ENCODE results near the gene FCRL5. TPM values are rescaled to one million over a fixed set of nuclear protein-coding genes. Genes with fewer than 3 reads are reported as not detected.

FCRL5 gene
- total RNA-seq, 1 experiment from 2014 or later, result not detected

DNA sequence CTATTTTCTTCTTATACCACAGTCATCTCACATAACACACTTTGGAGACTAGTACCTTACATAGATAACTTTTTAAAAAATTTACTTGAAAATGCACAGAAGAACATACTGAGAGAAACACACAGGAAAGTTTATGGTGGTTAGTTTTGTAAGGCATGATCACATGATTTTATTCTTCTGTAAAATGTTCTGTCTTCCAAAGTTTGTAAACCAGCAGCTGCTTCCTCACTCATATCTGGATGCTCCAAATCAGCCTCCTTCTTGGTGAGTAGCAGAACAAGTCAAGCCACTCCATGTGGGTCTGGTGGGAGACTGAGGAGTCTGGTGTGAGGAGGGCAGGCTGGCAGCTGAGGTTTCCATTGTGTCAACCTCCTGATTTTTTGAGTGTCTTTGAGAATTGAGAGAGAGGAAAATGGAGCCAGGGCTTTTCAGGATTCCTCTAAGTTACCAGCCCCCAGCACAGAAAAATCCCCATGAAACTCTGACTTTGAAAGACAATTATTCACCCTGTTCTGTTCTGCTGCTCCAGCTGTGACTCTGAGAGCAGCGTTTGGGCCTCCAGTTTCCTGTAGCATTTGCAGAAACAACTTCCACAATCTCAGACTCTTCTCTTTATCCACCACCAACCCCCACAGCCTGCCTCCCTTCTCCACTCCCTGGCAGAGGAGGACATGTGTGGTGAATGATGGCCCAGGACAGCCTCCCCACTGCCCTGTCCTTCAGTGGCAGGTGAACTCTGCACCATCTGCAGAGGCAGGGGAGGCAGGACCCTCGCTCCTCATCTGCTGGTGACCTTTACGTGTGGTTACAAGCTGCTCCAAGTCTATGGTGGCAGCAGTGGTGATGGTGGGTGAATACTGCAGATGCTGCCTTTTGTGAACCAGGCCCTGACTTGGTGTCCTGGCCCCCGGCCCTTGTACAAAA lies 82.3 kb downstream of the FCRL5 start:
- Mint-ChIP-seq H3K9me3 (ENCODE audit: low read depth, unreplicated experiment) (no peaks in the 10 kb centered on the region), H3K4me1 (ENCODE audit: low read depth, unreplicated experiment) (no peaks in the 10 kb centered on the region)

GRCh38 chr1:157469300-157469699 lies 83.0 kb downstream of the FCRL5 start:
- CTCF ChIA-PET, result no interaction called here
- no peaks in the 10 kb centered on the region for H3K4me1 Mint-ChIP-seq (ENCODE audit: low read depth, unreplicated experiment)

More for the DNA sequence above, 82.3 kb downstream of the FCRL5 start:
- H3K27ac Mint-ChIP-seq (ENCODE audit: unreplicated experiment), result no peak overlapping the region
- no peaks in the 10 kb centered on the region for H3K27me3 Mint-ChIP-seq (ENCODE audit: unreplicated experiment)
- no peaks in the 10 kb centered on the region for H3K36me3 Mint-ChIP-seq (ENCODE audit: insufficient read depth, unreplicated experiment)
- intact Hi-C loops (cut with micrococcal nuclease; ENCODE audit: unreplicated experiment), result no loop called here
- no TSS peak for BruUV-seq (replicated peaks)
- no peak for DNase-seq
- H3K4me3 Mint-ChIP-seq (ENCODE audit: low read depth, unreplicated experiment), result no peak overlapping the region
- CTCF ChIA-PET, result no interaction called here
- no peak for TF ChIP-seq CTCF (IDR thresholded peaks at IDR 0.05; ENCODE audit: unreplicated experiment)

DNA sequence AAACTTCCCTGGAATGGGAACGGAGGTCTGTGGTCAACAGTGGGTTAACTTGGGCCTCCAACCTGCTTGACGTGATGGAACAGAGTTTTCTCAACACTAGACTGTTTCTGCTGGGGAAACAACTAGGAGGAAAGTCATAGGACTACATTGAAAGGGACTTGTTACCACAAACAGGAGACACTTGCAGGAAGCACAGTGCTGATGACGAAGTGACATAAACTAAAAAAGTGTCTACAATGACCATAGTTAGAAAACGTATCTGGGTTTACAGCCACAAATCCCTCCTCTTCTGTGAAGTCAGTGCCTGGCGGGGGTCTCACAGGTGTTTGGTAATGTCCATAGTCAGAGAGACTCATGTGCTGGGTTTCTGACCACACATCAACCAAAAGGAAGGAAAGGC lies 86.3 kb downstream of the FCRL5 start:
- H3K27ac Mint-ChIP-seq (ENCODE audit: unreplicated experiment), result no peak overlapping the region
- CTCF ChIA-PET, result no interaction called here
- TF ChIP-seq CTCF (IDR thresholded peaks at IDR 0.05; ENCODE audit: unreplicated experiment), result no peak
- no TSS peak for BruUV-seq (replicated peaks)
- no peaks in the 10 kb centered on the region for H3K4me1 Mint-ChIP-seq (ENCODE audit: low read depth, unreplicated experiment)
- H3K27me3 Mint-ChIP-seq (ENCODE audit: unreplicated experiment), result peaks cover 39% of the 10 kb centered on the region
- intact Hi-C loops (cut with micrococcal nuclease; ENCODE audit: unreplicated experiment), result no loop called here
- no peak for DNase-seq
- H3K4me3 Mint-ChIP-seq (ENCODE audit: low read depth, unreplicated experiment), result no peak overlapping the region
- no peaks in the 10 kb centered on the region for H3K9me3 Mint-ChIP-seq (ENCODE audit: low read depth, unreplicated experiment)
- H3K36me3 Mint-ChIP-seq (ENCODE audit: insufficient read depth, unreplicated experiment), result no peaks in the 10 kb centered on the region

More at GRCh38 chr1:157469300-157469699, 83.0 kb downstream of the FCRL5 start:
- Mint-ChIP-seq H3K27me3 (ENCODE audit: unreplicated experiment) (peaks cover 6% of the 10 kb centered on the region), H3K4me3 (ENCODE audit: low read depth, unreplicated experiment) (no peak overlapping the region), H3K9me3 (ENCODE audit: low read depth, unreplicated experiment) (no peaks in the 10 kb centered on the region), H3K27ac (ENCODE audit: unreplicated experiment) (no peak overlapping the region), H3K36me3 (ENCODE audit: insufficient read depth, unreplicated experiment) (no peaks in the 10 kb centered on the region)
- TF ChIP-seq CTCF (IDR thresholded peaks at IDR 0.05; ENCODE audit: unreplicated experiment), result no peak
- no TSS peak for BruUV-seq (replicated peaks)
- intact Hi-C loops (cut with micrococcal nuclease; ENCODE audit: unreplicated experiment), result no loop called here
- no peak for DNase-seq

Other genes with a start within 250 kb of the FCRL5 start
- gene FCRL4, start 45.6 kb upstream of the FCRL5 start, total RNA-seq (2022), result not detected in 2 replicates
- 1.2 and 2.2 TPM in 2 replicates for gene FCRL3, start 148.3 kb upstream of the FCRL5 start, total RNA-seq (2022)
- 0.14 and 0.47 TPM in 2 replicates for gene FCRL2, start 224.6 kb upstream of the FCRL5 start, total RNA-seq (2022)